ENCODE measurements around the gene GRK6. TPM values are rescaled to one million over a fixed set of nuclear protein-coding genes. Genes with fewer than 3 reads are reported as not detected.
"Not testable (repeated sequence)": the region's sequence is repeated elsewhere in the genome, so short reads cannot be mapped to it uniquely, and the experiment has no call there.

Gene GRK6
- polyA plus RNA-seq, 6 donors from 2014 or later = 66.5 to 178 (median 98.1) TPM

DNA sequence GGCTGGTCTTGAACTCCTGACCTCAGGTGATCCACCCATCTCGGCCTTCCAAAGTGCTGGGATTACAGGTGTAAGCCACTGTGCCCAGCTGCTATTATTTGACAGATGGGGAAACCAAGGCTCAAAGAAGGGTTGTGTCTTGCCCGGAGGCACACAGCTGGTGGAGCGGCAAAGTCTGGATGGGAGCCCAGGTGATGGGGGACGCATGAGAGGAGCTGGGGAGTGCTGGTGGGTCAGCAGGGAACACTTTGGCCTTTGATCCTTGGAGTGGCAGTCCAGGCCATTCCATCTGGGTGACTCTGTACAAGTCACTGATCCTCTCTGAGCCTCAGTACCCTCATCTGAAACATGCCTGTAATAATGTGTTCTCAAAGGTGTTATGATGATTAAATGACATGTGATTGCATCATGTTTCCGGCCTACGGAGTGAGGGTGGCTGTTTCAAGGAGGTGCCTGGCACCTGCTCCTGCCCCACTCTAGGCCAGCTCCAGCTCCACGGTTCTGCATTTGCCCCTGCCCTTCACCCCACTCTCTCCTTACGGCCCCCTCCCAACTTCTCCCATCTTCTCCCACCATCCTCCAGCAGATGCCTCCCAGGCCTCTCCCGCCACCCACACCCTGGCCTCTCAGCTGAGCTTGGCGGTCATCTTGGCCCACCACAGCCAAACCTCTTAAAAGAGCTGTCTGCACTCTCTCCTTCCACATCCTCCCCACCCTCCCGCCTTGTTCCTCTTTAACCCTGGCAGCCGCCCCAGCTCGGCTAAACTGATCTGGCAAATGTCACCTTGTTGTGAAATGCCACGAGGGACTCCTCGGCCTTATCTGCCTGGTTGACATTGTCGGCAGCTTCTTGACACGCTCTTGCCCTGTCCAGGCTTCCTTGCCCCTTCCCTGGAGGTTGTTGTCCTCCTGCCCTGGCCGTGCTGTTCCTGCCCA lies 52.5 kb downstream of the GRK6 start:
- peaks cover 39 to 40% (median 39%) of the 10 kb centered on the region in 3 donors for H3K4me1 Mint-ChIP-seq
- ATAC-seq (ENCODE audit: low read depth in 2 of 2) (peak; percentile 83 to 84), DNase-seq (no peak)
- H3K4me3 Mint-ChIP-seq = peak overlapping the region in 2 of 8 donors; percentile 25 to 69
- H3K27ac Mint-ChIP-seq = peak overlapping the region; percentile 42 to 96 (median 84)
- no peaks in the 10 kb centered on the region for H3K36me3 Mint-ChIP-seq
- H3K27me3 Mint-ChIP-seq = peaks cover 0 to 6% (median 6%) of the 10 kb centered on the region in 3 donors
- H3K9me3 Mint-ChIP-seq = no peaks in the 10 kb centered on the region

DNA sequence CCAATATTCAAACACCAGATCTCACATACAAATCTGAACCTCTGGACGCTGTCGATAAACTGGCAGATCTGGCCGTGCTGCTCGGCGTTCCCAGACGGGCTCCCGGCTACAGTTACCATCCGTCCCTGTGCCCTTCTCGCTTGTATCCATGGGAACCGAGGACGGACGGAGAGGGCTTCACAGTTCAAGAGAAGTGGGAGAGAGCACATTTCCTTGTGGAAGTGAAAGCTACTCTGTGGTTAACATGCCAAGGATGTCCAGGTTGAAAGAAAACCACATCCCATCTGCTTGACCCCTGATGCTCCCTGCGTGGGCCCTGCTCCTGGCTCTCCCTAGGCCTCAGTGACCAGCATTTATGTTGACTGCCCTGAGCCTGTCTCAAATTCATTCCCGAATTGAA lies 53.3 kb downstream of the GRK6 start:
- H3K9me3 Mint-ChIP-seq = no peaks in the 10 kb centered on the region
- no peaks in the 10 kb centered on the region for H3K36me3 Mint-ChIP-seq
- no peak for ATAC-seq (ENCODE audit: low read depth in 2 of 2)
- no peaks in the 10 kb centered on the region for H3K27me3 Mint-ChIP-seq
- peak overlapping the region in 1 of 8 donors; percentile 26 for H3K4me3 Mint-ChIP-seq
- peaks cover 31 to 36% (median 33%) of the 10 kb centered on the region in 3 donors for H3K4me1 Mint-ChIP-seq
- no peak for DNase-seq
- H3K27ac Mint-ChIP-seq = peak overlapping the region in 4 of 6 donors; percentile 42 to 92 (median 72)

DNA sequence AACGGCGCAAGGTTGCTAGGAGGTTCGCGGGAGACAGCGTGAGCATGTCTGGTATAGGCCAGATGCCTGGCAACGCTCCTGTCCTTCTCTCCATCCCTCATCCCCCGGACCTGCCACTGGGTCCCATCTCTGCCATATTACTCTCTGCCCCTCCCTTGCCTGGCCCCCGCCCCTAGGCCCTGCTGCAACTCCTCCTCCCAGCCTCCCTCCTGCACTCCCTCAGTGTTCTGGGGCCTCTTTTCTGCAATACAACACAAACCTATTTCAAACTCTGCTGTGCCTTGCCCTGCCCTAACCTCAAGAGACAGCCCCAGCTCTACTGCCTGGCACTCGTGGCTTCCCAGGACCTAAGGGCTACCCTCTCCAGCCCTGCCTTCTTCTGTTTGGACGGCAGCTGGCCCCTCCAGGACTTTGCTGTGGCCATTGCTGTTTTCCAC lies 55.9 kb downstream of the GRK6 start:
- no peaks in the 10 kb centered on the region for H3K27me3 Mint-ChIP-seq
- DNase-seq (no peak), ATAC-seq (ENCODE audit: low read depth in 2 of 2) (no peak)
- H3K4me1 Mint-ChIP-seq = peaks cover 21 to 26% (median 22%) of the 10 kb centered on the region in 3 donors
- H3K27ac Mint-ChIP-seq = peak overlapping the region in 2 of 6 donors; percentile 23 to 88
- H3K9me3 Mint-ChIP-seq = no peaks in the 10 kb centered on the region
- H3K4me3 Mint-ChIP-seq = no peak overlapping the region
- no peaks in the 10 kb centered on the region for H3K36me3 Mint-ChIP-seq

DNA sequence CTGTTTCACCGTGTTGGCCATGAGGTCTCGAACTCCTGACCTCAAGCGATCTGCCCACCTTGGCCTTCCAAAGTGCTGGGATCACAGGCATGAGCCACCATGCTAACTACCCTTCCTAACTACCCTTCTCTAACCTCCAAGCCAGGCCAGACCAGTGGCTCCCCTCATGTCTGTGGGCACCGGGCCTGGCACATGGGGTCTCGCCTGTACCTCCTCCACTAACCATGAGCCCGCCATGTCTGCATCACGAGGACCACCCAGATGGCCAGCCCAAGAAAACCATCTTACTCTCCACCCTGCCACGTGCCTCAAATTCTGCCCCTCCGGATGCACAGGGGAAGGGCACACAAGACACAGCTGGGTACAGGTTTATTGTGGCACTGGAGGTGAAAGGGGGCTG lies 56.6 kb downstream of the GRK6 start:
- peaks cover 21 to 25% (median 21%) of the 10 kb centered on the region in 3 donors for H3K4me1 Mint-ChIP-seq
- no peak overlapping the region for H3K4me3 Mint-ChIP-seq
- peak overlapping the region in 1 of 6 donors; percentile 23 for H3K27ac Mint-ChIP-seq
- ATAC-seq (ENCODE audit: low read depth in 2 of 2) (no peak), DNase-seq (no peak)
- no peaks in the 10 kb centered on the region for H3K27me3 Mint-ChIP-seq
- no peaks in the 10 kb centered on the region for H3K36me3 Mint-ChIP-seq
- no peaks in the 10 kb centered on the region for H3K9me3 Mint-ChIP-seq

DNA sequence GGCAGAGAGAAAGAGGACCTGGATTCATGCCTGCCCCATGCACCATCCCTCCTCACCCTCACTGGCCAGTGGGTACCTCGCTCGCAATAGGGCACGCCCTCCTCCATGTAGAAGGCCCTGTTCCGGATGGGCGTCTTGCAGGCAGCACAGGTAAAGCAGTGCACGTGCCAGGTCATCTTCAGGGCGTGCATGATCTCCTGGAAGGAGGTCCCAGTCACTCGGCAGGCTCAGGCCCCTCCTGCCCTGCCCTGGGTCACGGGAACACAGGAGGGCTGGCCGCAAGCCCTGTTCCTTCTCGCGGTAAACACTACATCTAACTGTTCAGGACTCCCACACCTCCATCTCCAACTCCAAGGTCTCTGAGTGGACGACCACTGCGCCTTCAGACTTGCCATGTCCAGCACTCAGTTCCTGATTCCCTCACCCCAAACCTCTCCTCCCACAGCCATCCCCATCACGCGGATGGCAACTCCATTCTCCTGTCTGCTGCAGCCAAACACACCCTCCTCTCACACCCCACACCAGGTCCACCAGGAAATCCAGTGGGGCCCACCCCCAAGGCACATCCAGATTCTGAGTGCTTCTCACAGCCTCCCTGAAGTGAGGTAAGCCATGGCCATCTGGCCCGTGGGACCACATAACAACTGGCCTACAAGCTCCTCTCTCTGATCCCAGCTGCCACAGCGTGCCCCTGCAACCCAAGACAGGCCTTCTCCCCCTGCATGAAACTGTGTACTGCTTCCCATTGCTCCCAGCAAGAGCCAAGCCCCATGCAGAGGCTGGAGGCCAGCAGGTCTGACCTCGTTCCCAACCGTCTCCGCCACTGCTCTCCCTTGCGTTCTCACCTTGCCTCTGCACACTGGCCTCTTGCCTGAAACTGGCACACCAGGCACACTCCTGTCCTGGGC lies 57.8 kb downstream of the GRK6 start:
- no peak for DNase-seq
- peaks cover 9 to 14% (median 9%) of the 10 kb centered on the region in 3 donors for H3K4me1 Mint-ChIP-seq
- H3K36me3 Mint-ChIP-seq = no peaks in the 10 kb centered on the region
- no peaks in the 10 kb centered on the region for H3K9me3 Mint-ChIP-seq
- no peak for ATAC-seq (ENCODE audit: low read depth in 2 of 2)
- no peaks in the 10 kb centered on the region for H3K27me3 Mint-ChIP-seq
- H3K4me3 Mint-ChIP-seq = no peak overlapping the region
- H3K27ac Mint-ChIP-seq = peak overlapping the region in 2 of 6 donors; percentile 11 to 67

DNA sequence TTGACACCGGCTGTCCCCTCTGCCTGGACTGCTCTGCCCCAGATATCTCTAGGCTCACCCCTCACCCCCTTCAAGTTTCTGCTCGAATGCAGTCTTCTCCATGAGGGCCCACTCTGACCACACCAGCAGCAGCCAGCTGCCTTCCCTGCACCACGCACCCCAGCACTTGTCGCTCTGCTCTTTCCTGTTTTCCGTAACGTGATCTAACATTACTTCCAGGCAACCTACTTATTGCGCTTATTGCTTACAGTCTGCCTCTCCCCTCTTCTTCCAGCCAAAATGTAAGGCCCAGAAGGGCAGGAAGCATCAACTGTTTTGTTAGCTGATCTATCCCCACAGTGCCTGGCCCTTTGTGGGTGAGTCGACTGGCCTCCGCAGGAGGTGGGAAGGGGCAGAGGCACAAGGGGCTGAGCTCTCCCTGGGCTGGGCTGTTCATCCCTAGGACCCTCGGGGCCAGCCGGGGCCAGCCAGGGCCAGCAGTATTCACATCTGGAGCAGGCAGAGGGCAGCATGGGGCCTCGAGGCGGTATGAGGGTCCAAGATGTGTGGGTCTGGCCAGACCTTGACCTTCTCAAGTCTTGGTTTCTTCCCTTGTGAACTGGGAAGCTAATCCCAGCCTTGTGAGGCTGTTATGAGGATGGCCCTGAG lies 58.5 kb downstream of the GRK6 start:
- DNase-seq (no peak), ATAC-seq (ENCODE audit: low read depth in 2 of 2) (no peak)
- no peak overlapping the region for H3K27ac Mint-ChIP-seq
- no peaks in the 10 kb centered on the region for H3K27me3 Mint-ChIP-seq
- peaks cover 2 to 6% (median 3%) of the 10 kb centered on the region in 3 donors for H3K4me1 Mint-ChIP-seq
- no peaks in the 10 kb centered on the region for H3K36me3 Mint-ChIP-seq
- H3K4me3 Mint-ChIP-seq = no peak overlapping the region
- no peaks in the 10 kb centered on the region for H3K9me3 Mint-ChIP-seq

DNA sequence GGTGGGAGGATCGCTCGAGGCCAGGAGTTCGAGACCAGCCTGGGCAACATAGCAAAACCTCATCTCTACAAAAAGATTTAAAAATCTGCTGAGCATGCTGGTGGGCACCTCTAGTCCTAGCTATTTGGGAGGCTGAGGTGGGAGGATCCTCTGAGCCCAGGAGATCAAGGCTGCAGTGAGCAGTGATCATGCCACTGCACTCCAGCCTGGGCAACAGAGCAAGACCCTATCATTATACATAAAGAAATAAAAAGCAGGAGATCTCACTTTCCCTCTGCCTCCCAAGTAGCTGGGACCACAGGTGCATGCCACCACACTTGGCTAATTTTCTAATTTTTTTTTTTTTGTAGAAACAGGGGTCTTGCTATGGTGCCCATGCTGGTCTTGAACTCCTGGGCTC lies 59.3 kb downstream of the GRK6 start:
- peak overlapping the region in 1 of 6 donors; percentile 38 for H3K27ac Mint-ChIP-seq
- not testable (repeated sequence) for ATAC-seq (ENCODE audit: low read depth in 2 of 2); H3K36me3 Mint-ChIP-seq; DNase-seq; H3K4me1 Mint-ChIP-seq; H3K9me3 Mint-ChIP-seq; H3K27me3 Mint-ChIP-seq; H3K4me3 Mint-ChIP-seq

DNA sequence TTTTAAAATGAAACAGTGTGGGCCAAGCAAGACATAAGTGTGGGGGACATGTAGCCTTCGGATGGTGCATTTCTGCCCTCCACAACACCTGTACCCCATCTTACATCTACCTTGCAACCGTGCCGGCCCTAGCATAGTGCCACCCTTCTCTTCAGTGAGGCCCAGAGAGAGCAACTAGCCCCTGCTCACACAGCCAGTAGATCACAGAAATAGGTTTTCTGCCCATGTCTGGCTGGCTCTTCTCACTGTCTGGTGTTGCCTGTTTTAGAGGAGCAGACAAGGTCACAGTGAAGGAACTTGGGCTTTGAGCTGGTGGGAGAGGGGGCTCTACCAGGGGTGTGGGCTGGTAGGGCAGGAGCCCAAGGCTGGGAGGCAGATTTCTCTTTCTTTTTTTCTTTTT lies 59.8 kb downstream of the GRK6 start:
- H3K27ac Mint-ChIP-seq = peak overlapping the region in 1 of 6 donors; percentile 38
- ATAC-seq (ENCODE audit: low read depth in 2 of 2) = no peak
- H3K4me1 Mint-ChIP-seq = peaks cover 1 to 10% (median 8%) of the 10 kb centered on the region in 3 donors
- H3K36me3 Mint-ChIP-seq = no peaks in the 10 kb centered on the region
- no peaks in the 10 kb centered on the region for H3K9me3 Mint-ChIP-seq
- no peaks in the 10 kb centered on the region for H3K27me3 Mint-ChIP-seq
- H3K4me3 Mint-ChIP-seq = no peak overlapping the region
- DNase-seq = no peak

DNA sequence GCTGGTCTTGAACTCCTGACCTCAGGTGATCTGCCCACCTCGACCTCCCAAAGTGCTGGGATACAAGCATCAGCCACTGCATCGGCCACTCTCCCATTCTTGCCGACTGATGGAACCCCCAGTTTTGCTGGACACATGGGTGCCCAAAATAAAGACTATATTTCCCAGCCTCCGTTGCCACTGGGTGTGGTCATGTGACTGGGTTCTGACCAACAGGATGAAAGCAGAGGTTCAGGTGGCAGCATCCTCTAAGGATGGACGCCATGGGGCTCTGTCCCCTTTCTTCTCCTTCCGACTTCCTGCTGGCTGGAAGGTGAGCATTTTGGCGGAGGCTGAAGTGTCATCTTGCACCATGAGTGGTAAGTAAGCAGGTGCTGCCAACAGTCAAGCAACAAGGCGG lies 60.7 kb downstream of the GRK6 start:
- ATAC-seq (ENCODE audit: low read depth in 2 of 2) = no peak
- no peak overlapping the region for H3K4me3 Mint-ChIP-seq
- no peaks in the 10 kb centered on the region for H3K36me3 Mint-ChIP-seq
- peak overlapping the region in 1 of 6 donors; percentile 69 for H3K27ac Mint-ChIP-seq
- H3K4me1 Mint-ChIP-seq = peaks cover 2 to 11% (median 8%) of the 10 kb centered on the region in 3 donors
- DNase-seq = no peak
- H3K9me3 Mint-ChIP-seq = no peaks in the 10 kb centered on the region
- H3K27me3 Mint-ChIP-seq = no peaks in the 10 kb centered on the region

DNA sequence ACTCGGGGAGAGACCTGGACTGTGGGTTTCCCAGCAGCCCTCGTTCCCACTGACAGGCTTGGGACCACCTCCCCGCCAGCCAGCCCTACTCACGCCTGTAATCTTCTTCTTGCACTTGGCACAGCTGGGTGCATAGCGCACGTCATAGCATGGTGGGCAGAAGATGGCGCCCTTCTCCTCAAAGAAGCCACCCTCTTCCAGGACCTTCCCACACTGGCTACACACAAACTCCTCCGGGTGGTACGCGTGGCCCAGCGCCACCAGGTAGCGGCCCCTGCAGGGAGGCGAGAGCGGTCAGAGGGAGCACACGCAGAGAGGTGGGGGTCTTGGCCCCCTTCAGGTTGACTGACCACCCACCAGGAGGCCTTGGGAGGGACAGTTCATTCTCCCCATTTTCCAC lies 61.5 kb downstream of the GRK6 start:
- no peak overlapping the region for H3K4me3 Mint-ChIP-seq
- H3K9me3 Mint-ChIP-seq = no peaks in the 10 kb centered on the region
- peaks cover 5 to 16% (median 13%) of the 10 kb centered on the region in 3 donors for H3K4me1 Mint-ChIP-seq
- peaks cover 0 to 5% of the 10 kb centered on the region in 2 donors for H3K36me3 Mint-ChIP-seq
- no peak overlapping the region for H3K27ac Mint-ChIP-seq
- DNase-seq (no peak), ATAC-seq (ENCODE audit: low read depth in 2 of 2) (no peak)
- H3K27me3 Mint-ChIP-seq = no peaks in the 10 kb centered on the region

DNA sequence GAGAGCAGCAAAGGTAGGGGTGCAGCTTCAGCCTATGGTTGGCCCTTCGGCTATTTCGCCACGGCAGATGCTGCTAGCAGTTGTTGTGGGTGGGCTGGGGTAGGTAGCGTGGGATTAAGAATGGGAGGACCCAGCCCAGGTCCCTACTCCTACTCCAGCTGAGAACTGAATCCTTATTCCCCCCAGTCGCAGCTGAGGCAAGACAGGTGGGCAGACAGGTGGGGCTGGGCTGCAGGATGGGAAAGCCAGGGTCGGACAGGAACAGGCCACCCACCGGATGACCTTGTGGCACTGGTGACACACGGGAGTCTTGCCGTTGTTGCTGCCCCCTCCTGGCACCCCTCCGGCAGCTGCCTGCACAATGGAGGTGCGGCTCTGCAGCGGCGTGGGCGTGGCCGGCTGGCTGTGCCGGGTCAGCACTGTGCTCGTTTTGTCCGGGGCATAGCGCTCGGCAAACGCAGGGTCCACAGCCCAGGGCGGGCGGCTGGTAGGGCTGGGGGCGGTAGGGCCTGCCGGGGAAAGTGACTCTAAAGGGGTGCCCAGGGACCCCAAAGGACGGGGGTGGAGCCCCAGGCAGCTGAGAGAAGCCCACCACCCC lies 62.7 kb downstream of the GRK6 start:
- Mint-ChIP-seq H3K36me3 (peaks cover 0 to 7% of the 10 kb centered on the region in 2 donors), H3K4me1 (peaks cover 13 to 25% (median 22%) of the 10 kb centered on the region in 3 donors), H3K9me3 (peaks cover 0 to 2% (median 0%) of the 10 kb centered on the region in 7 donors), H3K27ac (no peak overlapping the region), H3K27me3 (no peaks in the 10 kb centered on the region), H3K4me3 (no peak overlapping the region)
- ATAC-seq (ENCODE audit: low read depth in 2 of 2) (no peak), DNase-seq (no peak)

DNA sequence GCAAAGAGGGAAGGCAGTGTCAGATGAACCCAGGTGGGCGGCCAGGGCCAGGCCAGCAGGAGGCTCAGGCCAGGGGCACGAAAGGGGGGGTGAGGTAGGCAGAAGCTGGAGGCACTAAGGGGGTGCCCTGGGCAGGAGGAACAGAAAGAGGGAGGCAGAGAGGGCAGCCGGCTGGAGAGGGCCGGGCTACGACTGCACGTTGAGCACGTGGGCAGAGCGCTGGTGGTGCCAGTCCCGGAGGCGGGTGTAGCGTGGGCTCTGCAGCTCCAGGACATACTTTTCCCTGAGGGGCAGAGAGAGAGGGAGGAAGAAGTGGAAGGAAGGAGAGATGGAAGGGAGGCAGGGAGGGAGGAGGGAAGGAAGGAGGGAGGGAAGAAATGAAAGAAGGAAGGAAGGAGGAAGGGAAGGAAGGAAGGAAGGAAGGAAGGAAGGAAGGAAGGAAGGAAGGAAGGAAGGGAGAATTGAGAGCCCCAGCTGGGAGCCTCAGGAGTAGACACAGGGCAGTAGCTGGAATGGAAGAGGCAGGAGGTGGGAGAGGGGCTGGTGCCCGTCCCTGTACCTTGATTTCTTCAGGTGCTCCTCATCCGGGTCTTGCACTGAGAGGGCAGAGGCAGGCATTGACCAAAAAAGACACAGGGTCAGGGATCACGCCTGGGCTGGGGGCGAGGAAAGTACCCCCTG lies 64.0 kb downstream of the GRK6 start:
- Mint-ChIP-seq H3K9me3 (peaks cover 0 to 2% (median 0%) of the 10 kb centered on the region in 7 donors), H3K27me3 (no peaks in the 10 kb centered on the region), H3K4me3 (peak overlapping the region in 1 of 8 donors; percentile 16), H3K27ac (peak overlapping the region in 4 of 6 donors; percentile 14 to 84 (median 48)), H3K36me3 (peaks cover 0 to 7% of the 10 kb centered on the region in 2 donors), H3K4me1 (peaks cover 20 to 30% (median 29%) of the 10 kb centered on the region in 3 donors)
- no peak for DNase-seq
- no peak for ATAC-seq (ENCODE audit: low read depth in 2 of 2)

Measured in naive B cell (primary cell).